NCI-H1092 (cell line): ENCODE results near the gene TPCN1.
A peak's percentile ranks its signal among the peaks of the same experiment; 100 is the strongest.

Experiments used
- DNase-seq: peaks from one replicate; lab custom pipeline; 2025; lab: John Stamatoyannopoulos, UW

TPCN1 gene

DNA sequence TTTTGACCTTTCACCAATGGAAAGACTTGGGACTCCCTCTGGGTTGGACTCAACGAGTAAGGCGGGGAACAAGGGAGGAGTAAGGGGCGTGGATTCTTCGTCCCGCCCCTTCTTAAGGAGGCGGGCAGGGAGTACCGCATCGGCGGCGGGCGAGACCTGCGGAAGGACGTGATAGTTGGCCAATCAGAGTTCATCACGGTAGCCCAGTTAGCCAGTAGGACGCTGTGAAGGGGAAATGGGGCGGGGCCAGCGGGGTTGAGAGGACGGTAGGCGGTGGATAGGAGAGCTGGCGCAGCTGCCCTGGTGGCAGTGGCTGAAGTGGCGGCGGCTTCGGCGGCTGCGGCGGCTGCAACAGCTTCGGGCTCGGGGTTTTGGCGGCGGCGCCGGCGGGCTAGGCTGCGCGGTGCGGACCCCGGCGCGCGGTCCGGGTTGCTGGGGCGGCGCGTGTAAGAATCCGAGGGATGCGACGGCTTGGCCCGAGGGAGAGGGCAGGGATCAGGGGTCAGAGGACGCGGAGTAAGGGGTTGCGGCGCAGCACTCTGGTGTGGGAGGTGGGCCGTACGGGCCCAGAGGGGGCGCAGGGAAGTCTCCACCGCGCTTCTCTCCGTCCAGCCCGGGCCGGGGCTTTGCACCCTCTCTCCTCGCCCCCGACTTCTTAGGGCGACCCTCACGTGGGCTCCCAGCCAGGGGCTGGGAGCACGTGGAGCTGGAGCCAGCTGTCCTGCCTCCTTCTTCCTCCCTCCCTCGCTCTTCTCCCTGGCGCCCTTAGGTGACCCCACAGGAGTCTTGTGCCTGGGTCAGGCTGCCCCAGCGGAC lies at the start of gene TPCN1:
TSS of gene TPCN1 (plus strand) at position 284 of the 816 bp plus-strand sequence. CDS start 5,389 bp downstream, outside the sequence.
- DNase-seq = peak; percentile 100

DNA sequence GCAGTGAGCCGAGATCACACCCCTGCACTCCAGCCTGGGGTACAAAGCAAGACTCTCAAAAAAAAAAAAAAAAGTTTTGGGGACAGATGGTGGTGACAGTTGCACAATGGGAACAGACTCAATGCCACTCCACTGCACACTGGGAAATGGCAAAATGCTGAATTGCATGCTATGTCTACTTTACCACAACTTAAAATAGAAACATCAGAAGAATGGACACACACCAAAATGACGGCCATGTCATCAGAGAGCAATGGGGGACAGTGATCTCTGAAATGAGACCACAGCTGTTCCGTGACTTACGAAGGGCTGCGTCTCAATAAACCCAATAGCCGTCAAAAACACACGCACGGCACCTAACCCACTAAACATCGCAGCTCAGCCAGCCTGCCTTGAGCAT lies 49.7 kb upstream of the TPCN1 start:
- DNase-seq = no peak

DNA sequence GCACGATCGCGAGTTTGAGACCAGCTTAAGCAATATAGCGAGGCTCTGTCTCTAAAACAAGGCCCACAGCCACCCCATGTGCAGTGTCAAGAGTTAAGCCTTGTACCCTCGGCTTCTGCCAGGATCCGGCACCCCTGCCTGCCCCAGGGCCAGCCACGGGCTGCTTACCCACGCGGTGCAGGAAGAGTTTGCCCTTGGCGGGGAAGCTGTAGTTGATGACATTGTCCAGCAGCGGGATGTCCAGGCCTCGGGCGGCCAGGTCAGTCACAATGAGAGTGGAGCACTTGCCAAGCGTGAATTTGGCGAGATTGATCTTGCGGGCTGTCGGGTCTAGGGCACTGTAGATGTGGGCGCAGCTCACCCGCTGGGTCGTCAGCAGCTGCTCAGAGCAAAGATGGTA lies 49.1 kb upstream of the TPCN1 start:
- no peak for DNase-seq

DNA sequence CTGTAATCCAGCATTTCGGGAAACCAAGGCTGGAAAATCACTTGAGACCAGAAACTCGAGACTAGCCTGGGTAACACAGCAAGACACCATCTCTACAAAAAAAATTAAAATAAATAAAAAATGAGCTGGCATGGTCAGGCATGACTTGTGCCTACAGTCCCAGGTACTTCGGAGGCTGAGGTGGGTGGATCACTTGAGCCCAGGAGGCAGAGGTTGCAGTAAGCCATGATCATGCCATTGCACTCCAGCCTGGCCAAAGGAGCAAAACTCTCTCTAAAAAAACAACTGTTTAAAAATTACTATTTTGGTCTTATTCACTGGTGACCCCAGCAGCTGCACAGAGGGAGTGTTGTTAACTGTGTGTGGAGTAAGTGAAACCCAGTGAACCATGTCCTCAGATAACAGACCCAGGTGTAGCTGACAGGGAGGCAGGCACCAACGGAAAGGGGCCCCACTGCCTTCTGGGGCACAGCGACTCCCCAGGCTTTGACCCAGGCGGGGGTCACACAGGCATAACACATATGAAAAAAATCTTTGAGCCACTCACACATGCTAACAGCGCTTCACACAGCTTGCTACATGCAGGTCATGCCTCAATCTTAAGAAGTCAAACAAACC lies 48.1 kb upstream of the TPCN1 start:
- DNase-seq = no peak

DNA sequence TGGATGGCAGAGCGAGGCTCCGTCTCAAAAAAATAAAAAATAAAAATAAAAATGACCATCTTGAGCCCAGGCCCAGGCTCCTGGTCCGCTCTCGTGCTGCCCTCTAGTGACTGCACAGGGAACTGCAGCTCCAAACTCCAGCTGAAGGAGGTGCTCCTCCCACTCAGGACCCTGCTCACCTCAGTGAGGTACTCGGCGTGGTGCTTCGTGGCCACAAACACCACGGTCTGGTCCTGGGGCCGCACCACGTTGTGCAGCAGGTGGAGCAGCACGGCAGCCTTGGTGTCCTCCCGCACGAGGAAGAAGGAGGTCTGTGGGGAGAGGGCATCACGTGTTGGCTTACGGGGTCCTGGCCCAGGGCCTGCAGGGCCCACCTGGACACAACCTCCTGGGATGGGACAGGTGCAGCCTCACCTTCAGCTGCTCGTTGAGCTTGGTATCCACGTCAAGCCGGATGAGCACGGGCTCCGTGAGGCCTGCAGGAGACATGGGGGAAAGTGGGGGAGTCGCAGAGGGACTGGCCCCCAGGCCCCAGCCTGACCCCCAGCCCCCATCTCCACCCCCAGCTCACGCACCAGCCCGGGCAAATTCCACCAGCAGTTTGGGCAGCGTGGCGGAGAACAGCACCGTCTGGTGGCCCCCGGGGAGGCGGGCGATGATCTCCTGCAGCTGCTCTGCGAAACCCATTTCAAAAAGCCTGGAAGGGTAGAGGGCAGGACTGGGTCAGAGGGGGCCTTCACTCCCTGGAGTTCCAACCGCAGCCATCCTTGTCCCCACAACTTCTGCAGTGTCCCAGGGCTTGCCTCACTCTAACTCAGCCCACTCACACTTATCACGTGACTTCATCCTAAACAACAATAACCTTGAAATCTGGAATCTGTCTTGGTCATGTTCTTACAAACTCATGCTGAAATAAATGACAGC lies 46.5 kb upstream of the TPCN1 start:
- peak; percentile 30 for DNase-seq

DNA sequence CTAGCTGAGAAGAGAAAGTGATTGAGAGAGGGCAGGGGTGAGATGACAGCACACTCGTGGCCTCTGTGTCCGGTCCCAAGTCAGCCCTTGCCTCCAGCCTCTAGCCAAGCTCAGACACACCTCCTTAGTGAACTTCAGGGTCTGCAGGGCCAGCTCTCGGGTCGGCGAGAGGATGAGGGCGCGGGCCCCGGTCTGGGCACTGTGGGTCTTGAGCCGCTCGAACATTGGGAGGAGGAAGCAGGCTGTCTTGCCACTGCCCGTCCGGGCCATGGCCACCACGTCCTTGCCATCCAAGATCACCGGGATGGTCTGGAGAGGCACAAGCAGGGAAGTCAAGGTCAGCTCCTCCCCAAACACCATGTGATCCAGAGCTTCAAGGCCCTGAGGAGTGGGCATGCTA lies 42.2 kb upstream of the TPCN1 start:
- DNase-seq = no peak

DNA sequence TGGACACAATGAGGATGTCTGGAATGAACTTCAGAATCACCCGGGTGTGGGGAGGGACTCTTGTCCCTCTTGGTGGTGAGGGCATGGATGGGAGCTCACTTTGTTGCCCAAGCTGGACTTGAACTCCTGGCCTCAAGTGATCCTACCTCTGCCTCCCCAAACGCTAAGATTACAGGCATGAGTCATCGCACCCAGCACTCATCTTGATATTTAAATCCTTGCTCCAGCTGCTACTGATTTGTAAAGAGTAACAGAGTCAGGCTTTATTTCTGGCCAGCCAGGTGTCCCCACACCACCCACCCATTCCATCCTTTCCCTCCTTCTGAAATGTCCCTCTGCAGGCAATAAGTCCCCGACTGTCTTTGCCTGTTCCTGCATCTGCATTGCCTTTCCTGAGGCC lies 40.9 kb upstream of the TPCN1 start:
- DNase-seq = no peak

DNA sequence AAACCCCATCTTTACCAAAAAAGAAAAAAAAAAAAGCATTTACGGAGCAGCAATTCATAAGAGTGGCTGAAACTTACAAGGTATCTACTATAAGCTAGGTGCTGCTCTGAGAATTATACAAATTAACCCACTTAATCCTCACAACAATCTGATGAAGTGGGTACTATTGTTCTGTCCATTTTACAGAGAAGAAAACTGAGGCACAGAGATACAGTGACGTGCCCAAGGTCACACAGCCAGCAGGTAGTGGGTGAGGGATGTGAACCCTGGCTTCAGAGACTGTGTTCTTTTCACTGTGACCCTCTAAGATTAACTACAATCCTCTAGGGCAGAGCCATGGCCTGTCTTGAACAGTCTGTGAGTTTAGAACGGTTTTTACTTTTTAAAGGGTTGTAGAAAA lies 39.3 kb upstream of the TPCN1 start:
- no peak for DNase-seq

DNA sequence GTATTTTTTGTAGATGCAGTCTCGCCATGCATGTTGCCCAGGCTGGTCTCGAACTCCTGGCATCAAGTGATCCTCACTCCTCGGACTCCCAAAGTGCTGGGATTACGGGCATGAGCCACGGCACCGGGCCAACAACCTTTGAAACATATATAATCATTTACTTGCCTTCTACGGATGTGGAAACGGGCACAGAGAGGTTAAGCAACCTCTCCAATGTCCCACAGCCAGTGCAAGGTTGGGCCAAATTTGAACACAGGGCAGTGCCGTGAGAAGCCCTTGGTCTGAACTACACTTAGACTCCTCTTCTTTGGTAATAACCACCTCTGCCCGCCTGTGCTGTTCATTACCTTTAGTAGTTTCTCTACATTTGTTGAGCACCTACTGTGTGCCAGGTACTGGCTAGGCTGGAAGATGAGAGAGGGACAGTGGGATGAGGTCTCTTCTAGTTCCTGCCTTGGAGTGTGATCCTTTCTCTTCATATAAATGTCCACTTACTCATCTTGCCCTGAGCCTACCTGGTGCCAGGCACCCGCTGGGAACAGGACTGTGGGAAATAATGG lies 38.2 kb upstream of the TPCN1 start:
- DNase-seq = no peak

DNA sequence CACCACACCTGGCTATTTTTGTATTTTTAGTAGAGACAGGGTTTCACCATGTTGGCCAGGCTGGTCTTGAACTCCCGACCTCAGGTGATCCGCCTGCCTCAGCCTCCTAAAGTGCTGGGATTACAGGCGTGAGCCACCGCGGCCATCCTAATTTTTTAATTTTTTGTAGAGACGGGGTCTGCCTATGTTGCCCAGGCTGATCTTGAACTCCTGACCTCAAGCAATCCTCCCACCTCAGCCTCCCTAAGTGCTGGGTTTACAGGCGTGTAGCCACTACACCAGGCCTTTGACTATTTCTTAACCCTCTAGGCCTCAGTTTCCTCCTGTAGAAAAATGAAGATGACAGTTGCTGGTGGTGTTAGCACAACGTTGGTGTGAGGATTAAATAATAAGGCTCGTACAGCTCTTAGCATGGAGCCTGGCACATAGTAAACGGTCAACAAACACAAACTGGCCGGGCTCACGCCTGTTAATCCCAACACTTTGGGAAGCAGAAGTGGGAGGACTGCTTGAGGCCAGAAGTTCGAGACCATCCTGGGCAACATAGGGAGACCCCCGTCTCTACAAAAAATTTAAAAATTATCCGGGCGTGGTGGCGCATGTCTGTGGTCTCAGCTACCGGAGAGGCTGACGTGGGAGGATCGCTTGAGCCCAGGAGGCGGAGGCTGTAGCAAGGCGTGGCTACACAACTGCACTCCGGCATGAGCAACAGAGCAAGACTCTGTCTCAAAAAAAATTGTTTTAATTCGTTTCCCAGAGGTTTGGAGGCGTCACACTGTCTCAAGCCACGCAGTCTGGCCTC lies 37.0 kb upstream of the TPCN1 start:
- DNase-seq = no peak

DNA sequence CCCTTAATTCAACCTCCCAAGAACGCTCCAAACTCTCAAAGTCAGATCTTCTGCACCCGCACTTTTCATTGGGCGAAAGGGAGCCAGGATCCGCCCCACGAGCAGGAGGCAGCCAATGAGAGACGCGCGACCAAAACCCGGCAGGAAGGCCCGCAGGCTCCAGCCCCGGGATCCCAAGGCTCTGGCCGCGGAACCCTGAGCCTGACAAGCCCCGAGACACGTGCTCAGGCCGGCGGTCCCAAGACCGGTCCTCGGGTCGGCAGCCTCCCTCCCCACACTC lies 36.4 kb upstream of the TPCN1 start:
- DNase-seq = peak; percentile 67

DNA sequence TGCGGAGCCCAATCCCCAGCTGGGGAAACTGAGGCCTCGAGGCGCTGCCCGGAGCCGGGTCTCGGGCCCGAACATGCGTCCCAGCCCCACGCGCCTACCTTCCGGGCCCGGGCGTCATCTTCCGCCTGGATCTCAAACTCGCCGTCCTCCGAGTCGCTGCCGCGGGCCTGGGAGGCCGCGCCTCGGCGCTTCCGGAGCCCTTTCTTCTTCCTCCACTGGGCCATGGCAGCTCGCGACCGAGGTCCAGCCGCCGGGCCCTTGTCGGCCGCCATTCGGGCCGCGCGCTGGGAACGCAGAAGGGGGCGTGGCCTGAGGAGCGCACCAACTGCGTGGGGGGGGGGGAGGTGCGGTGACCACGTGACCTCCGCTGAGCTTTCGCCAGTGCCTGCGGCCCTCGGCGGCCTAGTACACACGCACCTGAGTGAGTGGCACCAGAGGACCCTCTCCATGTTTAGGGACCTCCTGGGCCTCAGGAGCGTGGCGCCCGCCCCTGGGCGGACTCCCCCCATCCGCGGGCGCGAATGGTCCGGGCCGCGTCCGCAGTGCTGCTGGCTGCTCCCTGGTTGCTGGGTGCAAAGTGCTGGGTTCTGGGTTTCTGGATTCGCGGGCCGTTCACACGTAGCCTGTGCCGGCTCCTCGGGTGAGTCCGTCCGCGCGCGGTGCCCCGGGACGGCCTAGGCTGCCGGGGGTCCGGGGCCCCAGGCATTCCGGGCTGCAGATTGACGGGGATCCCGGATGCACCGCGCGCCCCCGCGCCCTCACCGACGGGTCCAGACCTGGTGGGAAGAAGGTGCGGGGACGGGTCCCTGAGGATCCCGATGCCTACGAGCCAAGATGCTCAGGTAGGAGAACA lies 35.9 kb upstream of the TPCN1 start, which contains the start of the genes DDX54 and RITA1:
TSS of gene DDX54 (minus strand) at position 299 of the 853 bp plus-strand sequence. CDS start at position 272, 27 bp downstream.
TSS of gene RITA1 (plus strand) at position 542 of the 853 bp plus-strand sequence. CDS start 1,026 bp downstream, outside the sequence.
- peak; percentile 78 for DNase-seq

DNA sequence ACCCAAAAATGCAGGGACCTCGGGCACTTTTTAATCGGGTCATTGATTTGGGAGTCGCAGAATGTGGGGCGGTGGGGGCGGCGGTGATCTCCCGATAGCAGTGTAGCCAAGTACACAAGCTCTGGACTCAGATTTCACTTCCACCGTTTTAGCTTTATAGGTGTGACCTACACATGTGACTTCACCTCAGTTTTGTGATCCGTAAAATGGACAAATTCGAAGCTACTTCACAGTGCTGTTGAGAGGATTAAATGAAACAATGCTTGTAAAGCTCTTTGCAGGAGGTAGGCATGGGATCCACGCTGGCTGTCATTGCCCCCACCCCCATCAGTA lies 35.3 kb upstream of the TPCN1 start:
- DNase-seq = no peak

DNA sequence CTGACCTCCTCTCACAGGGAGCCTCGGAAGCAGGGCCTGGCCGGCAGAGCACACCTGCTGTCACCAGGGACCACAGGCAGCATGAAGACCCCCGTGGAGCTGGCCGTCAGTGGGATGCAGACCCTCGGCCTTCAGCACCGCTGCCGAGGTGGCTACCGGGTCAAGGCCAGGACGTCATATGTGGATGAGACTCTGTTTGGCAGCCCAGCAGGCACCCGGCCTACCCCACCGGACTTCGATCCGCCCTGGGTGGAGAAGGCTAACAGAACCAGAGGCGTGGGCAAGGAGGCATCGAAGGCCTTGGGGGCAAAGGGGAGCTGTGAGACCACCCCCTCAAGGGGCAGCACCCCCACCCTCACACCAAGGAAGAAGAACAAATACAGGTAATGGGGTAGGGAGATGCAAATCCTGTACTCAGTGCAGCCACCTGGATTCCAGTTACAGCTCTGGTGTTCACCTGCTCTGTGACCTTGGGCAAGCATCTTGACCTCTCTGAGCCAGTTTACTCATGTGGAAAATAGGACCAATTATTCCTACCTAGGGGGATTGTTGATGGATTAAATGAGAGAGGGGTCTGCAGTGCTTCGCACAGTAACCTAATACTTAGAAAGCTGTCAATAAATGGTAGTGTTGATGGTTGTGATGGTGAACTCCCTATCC lies 34.5 kb upstream of the TPCN1 start:
- DNase-seq = no peak

DNA sequence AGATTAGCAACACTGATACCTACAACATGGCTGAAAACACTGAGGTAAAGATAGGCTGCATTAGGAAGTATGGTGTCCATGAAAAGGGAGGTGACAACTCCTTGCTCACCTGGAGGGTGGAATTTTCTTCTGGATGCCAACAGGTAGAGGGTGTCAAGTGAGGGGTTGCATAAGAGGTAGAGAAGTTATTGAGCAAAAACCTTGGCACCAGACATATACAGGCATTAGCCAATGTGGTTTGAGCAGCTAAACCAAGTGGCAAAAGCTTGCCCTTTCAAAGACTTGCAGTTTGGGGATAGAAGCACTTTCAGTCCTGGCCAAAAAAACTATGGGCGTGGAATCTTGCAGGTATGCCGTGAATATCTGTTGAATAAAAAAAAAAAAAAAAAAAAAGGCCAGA lies 31.9 kb upstream of the TPCN1 start:
- DNase-seq = no peak

DNA sequence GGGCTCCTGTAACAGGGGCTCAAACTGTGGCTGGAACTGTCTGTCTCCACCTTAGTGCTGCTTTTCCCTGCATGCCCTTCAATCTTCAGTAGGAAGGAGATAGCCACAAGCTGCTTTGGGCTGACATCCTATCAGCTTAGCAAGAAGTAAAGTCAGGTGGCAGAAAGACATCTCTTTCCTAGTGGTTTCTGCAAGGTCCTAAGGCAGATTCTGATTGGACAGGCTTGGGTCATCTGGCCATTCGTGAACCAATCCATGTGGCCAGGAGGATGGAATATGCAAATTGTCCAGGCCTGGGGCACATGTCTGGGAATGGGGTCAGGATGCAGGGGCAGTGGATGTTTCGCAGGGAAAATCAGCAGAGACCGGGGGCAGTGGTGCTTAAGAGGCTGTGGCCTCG lies 30.5 kb upstream of the TPCN1 start:
- no peak for DNase-seq

DNA sequence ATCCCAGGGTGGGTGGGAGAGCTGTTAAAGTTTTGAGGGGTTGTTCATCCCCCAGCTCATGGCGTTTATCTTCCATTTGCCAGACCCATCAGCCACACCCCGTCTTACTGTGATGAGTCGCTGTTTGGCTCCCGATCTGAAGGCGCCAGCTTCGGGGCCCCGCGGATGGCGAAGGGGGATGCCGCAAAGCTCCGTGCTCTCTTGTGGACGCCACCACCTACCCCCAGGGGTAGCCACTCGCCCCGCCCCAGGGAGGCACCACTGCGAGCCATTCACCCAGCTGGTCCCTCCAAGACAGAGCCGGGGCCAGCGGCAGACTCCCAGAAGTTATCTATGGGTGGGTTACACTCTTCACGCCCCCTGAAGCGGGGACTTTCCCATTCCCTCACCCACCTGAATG lies 30.0 kb upstream of the TPCN1 start:
- no peak for DNase-seq

DNA sequence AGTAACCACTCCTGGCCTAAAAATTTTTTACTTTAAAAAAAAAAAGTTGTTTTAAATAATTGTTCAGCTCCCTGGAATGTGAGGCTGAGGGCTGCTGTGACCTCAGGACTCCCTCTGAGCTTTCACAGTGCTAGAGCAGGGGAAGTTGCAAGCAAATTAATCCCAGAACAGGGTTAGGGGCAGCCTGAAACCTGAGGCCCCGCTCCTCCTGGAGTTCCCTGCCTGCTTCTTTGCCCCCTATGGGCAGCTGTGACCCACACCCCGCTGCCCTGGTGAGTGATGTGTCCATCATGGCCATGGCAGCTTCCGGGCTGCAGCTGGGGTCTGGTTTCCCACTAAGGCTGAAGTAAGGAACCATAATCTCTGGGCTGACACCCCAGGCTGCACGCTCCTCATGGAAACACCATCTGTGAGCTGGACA lies 26.3 kb upstream of the TPCN1 start:
- DNase-seq = no peak

DNA sequence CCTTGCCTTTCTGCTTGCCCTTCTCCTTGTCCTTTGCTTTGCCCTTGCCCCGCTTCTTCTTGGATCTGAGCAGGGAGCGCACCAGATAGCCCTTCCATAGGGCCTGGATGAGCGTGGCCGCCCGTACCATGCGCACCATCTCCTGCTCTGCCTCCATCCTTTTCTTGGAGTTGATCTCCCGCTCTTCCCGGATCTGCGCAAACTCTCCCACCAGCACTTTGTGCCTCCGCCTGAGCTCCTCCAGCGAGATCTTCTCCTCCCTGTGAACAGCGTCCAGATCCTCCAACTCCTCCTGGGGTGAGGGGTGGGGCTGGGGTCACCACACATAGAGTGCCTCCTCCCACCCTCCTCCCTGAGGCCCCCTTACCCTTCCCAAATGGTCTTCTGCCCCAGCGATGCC lies 25.7 kb upstream of the TPCN1 start:
- no peak for DNase-seq

DNA sequence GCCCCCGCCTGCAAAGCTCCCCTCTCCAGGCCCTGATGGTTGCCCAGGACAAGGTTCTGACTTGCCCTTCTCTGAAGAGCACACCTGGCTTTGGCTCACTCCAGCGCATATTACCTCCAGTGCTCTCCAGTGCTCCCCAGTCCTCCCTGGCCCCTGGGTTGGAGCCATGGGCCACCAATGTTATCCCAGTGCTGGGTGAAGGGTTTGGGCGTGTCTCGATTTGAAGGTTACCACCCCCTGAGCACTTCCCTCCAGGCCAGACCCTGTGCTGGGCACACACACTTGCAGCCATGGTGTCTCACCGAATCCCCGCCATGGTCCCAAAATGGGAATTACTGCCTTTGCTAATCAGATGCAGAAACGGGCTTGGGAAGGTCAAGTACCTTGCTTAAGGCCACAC lies 24.7 kb upstream of the TPCN1 start:
- DNase-seq = no peak
